Measurements from ENCODE around the gene HPCAL1.

The HPCAL1 gene

GRCh38 chr2:10366601-10367270, 64.0 kb downstream of the HPCAL1 start:
- TF ChIP-seq CEBPB (IDR thresholded peaks at IDR 0.05) (no peak), TAF1 (IDR thresholded peaks at IDR 0.05; ENCODE audit: low read depth) (no peak), RAD21 (IDR thresholded peaks at IDR 0.05; ENCODE audit: low read depth) (no peak), EGR1 (IDR thresholded peaks at IDR 0.05) (no peak), CREB1 (IDR thresholded peaks at IDR 0.05; ENCODE audit: low read depth) (no peak), USF1 (IDR thresholded peaks at IDR 0.05) (no peak), TCF12 (IDR thresholded peaks at IDR 0.05; ENCODE audit: low read depth) (no peak), EP300 (IDR thresholded peaks at IDR 0.05; ENCODE audit: borderline replicate concordance) (no peak), TEAD4 (IDR thresholded peaks at IDR 0.05) (no peak), FOXM1 (IDR thresholded peaks at IDR 0.05; ENCODE audit: borderline replicate concordance, low read depth) (no peak), NFIC (IDR thresholded peaks at IDR 0.05) (no peak), ZBTB7A (IDR thresholded peaks at IDR 0.05; ENCODE audit: low read depth) (no peak)

- no peak for TF ChIP-seq REST (IDR thresholded peaks at IDR 0.05; ENCODE audit: low read depth)
- TF ChIP-seq FOXM1 (IDR thresholded peaks at IDR 0.05; ENCODE audit: borderline replicate concordance, low read depth), result no peak
- TF ChIP-seq EP300 (IDR thresholded peaks at IDR 0.05; ENCODE audit: borderline replicate concordance), result no peak
- no peak for TF ChIP-seq USF1 (IDR thresholded peaks at IDR 0.05)
- TF ChIP-seq EGR1 (IDR thresholded peaks at IDR 0.05), result no peak
- no peak for TF ChIP-seq TCF12 (IDR thresholded peaks at IDR 0.05; ENCODE audit: low read depth)
Measured at GRCh38 chr2:10367472-10368439, 65.1 kb downstream of the HPCAL1 start.

- no peak for TF ChIP-seq NFIC (IDR thresholded peaks at IDR 0.05)
- no peak for TF ChIP-seq CEBPB (IDR thresholded peaks at IDR 0.05)
- no peak for TF ChIP-seq RAD21 (IDR thresholded peaks at IDR 0.05; ENCODE audit: low read depth)
- TF ChIP-seq ZBTB7A (IDR thresholded peaks at IDR 0.05; ENCODE audit: low read depth), result no peak
- TF ChIP-seq MAX (IDR thresholded peaks at IDR 0.05), result no peak
- no peak for TF ChIP-seq CREB1 (IDR thresholded peaks at IDR 0.05; ENCODE audit: low read depth)
- TF ChIP-seq YY1 (IDR thresholded peaks at IDR 0.05; ENCODE audit: low read depth), result no peak
- no peak for TF ChIP-seq EGR1 (IDR thresholded peaks at IDR 0.05)
- no peak for TF ChIP-seq EP300 (IDR thresholded peaks at IDR 0.05; ENCODE audit: borderline replicate concordance)
- TF ChIP-seq FOXM1 (IDR thresholded peaks at IDR 0.05; ENCODE audit: borderline replicate concordance, low read depth), result no peak
- no peak for TF ChIP-seq REST (IDR thresholded peaks at IDR 0.05; ENCODE audit: low read depth)
- TF ChIP-seq TCF12 (IDR thresholded peaks at IDR 0.05; ENCODE audit: low read depth), result no peak
- TF ChIP-seq USF1 (IDR thresholded peaks at IDR 0.05), result no peak
Measured at GRCh38 chr2:10368491-10369231, 66.0 kb downstream of the HPCAL1 start.

GRCh38 chr2:10369269-10370255, 66.9 kb downstream of the HPCAL1 start:
- TF ChIP-seq EP300 (IDR thresholded peaks at IDR 0.05; ENCODE audit: borderline replicate concordance) (no peak), TEAD4 (IDR thresholded peaks at IDR 0.05) (peak; percentile 51), NFIC (IDR thresholded peaks at IDR 0.05) (peak; percentile 59; the same call in 1 of the 2 replicates), FOXM1 (IDR thresholded peaks at IDR 0.05; ENCODE audit: borderline replicate concordance, low read depth) (no peak), RAD21 (IDR thresholded peaks at IDR 0.05; ENCODE audit: low read depth) (no peak)
